Neural progenitor cell (in vitro differentiated cells): Measurements from ENCODE around the gene CDC14A. TPM values are rescaled to one million over a fixed set of nuclear protein-coding genes. Genes with fewer than 3 reads are reported as not detected.

Source experiments
- DNase-seq: peaks from one replicate; pipeline ENCODE4 v3.0.0-alpha.2; 2016; ENCODE audit warnings: low spot score
- H2AFZ ChIP-seq: fragments of 200-600 bp; sonication (generic); replicated peaks from 2 replicates; pipeline ENCODE4 v1.6.1; 2016; ENCODE audit warnings: antibody characterized with exemption
- H3F3A ChIP-seq: fragments of 200-600 bp; sonication (generic); 2 replicates; pipeline ENCODE4 v1.6.1; 2016; ENCODE audit warnings: antibody characterized with exemption, low read depth
- H3K27ac ChIP-seq: fragments of 200-600 bp; sonication (generic); 2 replicates; pipeline ENCODE4 v1.5.1; 2016; ENCODE audit warnings: mild to moderate bottlenecking
- H3K27me3 ChIP-seq: fragments of 200-600 bp; sonication (generic); 2 replicates; pipeline ENCODE4 v1.6.1; 2016; ENCODE audit warnings: mild to moderate bottlenecking, moderate library complexity
- H3K36me3 ChIP-seq: fragments of 200-600 bp; sonication (generic); 2 replicates; pipeline ENCODE4 v1.5.1; 2016
- H3K4me1 ChIP-seq: fragments of 200-600 bp; sonication (generic); 2 replicates; pipeline ENCODE4 v1.6.1; 2016; ENCODE audit warnings: mixed run types
- H3K4me2 ChIP-seq: fragments of 200-600 bp; sonication (generic); 2 replicates; pipeline ENCODE4 v1.6.1; 2016
- H3K4me3 ChIP-seq: fragments of 200-600 bp; sonication (generic); 2 replicates; pipeline ENCODE4 v1.5.1; 2016
- H3K79me2 ChIP-seq: fragments of 200-600 bp; sonication (generic); 2 replicates; pipeline ENCODE4 v1.6.1; 2016; ENCODE audit warnings: low read depth
- H3K9ac ChIP-seq: fragments of 200-600 bp; sonication (generic); 2 replicates; pipeline ENCODE4 v1.6.1; 2016
- H3K9me3 ChIP-seq: fragments of 200-600 bp; sonication (generic); 2 replicates; pipeline ENCODE4 v1.5.1; 2016; ENCODE audit warnings: low read depth
- H4K20me1 ChIP-seq: fragments of 200-600 bp; sonication (generic); 2 replicates; pipeline ENCODE4 v1.6.1; 2016; ENCODE audit warnings: low read depth
- H3K27ac Mint-ChIP-seq: 3 replicates; pipeline ENCODE4 v1.8.0; 2021; ENCODE audit warnings: mixed read lengths
- H3K27me3 Mint-ChIP-seq: 2 replicates; pipeline ENCODE4 v1.8.0; 2022; ENCODE audit warnings: low read depth, mild to moderate bottlenecking, inconsistent platforms, moderate library complexity, mixed read lengths; ENCODE audit not compliant: insufficient read depth
- H3K36me3 Mint-ChIP-seq: 3 replicates; pipeline ENCODE4 v1.8.0; 2021; ENCODE audit warnings: mixed read lengths
- H3K4me1 Mint-ChIP-seq: 3 replicates; pipeline ENCODE4 v1.8.0; 2021; ENCODE audit warnings: mixed read lengths
- H3K4me3 Mint-ChIP-seq: 3 replicates; pipeline ENCODE4 v1.8.0; 2021; ENCODE audit warnings: mild to moderate bottlenecking, moderate library complexity, mixed read lengths
- H3K9me3 Mint-ChIP-seq: 3 replicates; pipeline ENCODE4 v1.8.0; 2020; ENCODE audit warnings: mixed read lengths
- EZH2 ChIP-seq: fragments of 200-600 bp; sonication (generic); IDR thresholded peaks from 2 replicates; pipeline ENCODE4 v1.6.1; 2017; ENCODE audit warnings: antibody characterized with exemption, mild to moderate bottlenecking, moderate library complexity
- EZH2phosphoT487 ChIP-seq: fragments of 200-600 bp; sonication (generic); IDR thresholded peaks from 2 replicates; pipeline ENCODE4 v1.6.1; 2017; ENCODE audit warnings: antibody characterized with exemption
- total RNA-seq: library from RNA; depleted of rRNA; stranded (reverse); fragments of >200 nt; gene quantifications from 2 replicates; pipeline ENCODE4 v1.2.3, GENCODE V29; 2015; ENCODE audit warnings: low replicate concordance
- TF ChIP-seq, protein P1 (sequence below): fragments of 200-600 bp; sonication (generic); IDR thresholded peaks from 2 replicates; pipeline ENCODE4 v1.5.1; 2017; ENCODE audit warnings: antibody characterized with exemption, mild to moderate bottlenecking

Gene CDC14A
- total RNA-seq, 1 donor from 2014 or later, result 37.0 TPM

DNA sequence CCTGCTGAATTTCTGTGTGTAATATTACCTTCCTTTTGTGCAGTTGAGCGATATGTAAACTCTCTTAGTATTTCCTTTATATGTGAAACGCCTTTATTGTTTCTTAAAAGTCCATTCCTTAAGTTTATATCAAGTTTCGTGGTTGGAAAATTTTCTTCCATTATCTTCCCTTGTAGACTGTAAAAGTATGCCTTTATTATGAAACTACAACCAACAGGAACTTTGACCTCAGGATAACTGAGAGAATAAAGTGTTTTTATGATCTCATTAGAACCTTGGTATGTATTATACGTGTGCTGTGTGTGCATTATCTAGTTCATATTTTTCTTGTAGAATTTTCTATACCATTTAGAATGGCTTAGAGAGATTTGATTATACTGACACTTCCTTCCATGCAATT, 3.1 kb upstream of the CDC14A start:
- Histone ChIP-seq H3K9ac (no peak overlapping the region), H3K36me3 (no peaks in the 10 kb centered on the region), H4K20me1 (peaks cover 2% of the 10 kb centered on the region), H2AFZ (no peak overlapping the region), H3F3A (peaks cover 25% of the 10 kb centered on the region), H3K9me3 (no peaks in the 10 kb centered on the region), H3K79me2 (peaks cover 18% of the 10 kb centered on the region), H3K4me1 (peaks cover 3% of the 10 kb centered on the region), H3K4me3 (no peak overlapping the region), H3K27me3 (no peaks in the 10 kb centered on the region), H3K27ac (no peak overlapping the region), H3K4me2 (no peak overlapping the region)
- no peak for DNase-seq
- no peak overlapping the region for H3K27ac Mint-ChIP-seq
- peaks cover 16% of the 10 kb centered on the region for H3K4me1 Mint-ChIP-seq
- peaks cover 2% of the 10 kb centered on the region for H3K27me3 Mint-ChIP-seq
- no peak overlapping the region for H3K4me3 Mint-ChIP-seq
- TF ChIP-seq EZH2, result no peak
- TF ChIP-seq, protein P1, sequence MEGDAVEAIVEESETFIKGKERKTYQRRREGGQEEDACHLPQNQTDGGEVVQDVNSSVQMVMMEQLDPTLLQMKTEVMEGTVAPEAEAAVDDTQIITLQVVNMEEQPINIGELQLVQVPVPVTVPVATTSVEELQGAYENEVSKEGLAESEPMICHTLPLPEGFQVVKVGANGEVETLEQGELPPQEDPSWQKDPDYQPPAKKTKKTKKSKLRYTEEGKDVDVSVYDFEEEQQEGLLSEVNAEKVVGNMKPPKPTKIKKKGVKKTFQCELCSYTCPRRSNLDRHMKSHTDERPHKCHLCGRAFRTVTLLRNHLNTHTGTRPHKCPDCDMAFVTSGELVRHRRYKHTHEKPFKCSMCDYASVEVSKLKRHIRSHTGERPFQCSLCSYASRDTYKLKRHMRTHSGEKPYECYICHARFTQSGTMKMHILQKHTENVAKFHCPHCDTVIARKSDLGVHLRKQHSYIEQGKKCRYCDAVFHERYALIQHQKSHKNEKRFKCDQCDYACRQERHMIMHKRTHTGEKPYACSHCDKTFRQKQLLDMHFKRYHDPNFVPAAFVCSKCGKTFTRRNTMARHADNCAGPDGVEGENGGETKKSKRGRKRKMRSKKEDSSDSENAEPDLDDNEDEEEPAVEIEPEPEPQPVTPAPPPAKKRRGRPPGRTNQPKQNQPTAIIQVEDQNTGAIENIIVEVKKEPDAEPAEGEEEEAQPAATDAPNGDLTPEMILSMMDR, result no peak
- no peak for TF ChIP-seq EZH2phosphoT487
- H3K9me3 Mint-ChIP-seq, result no peaks in the 10 kb centered on the region
- no peaks in the 10 kb centered on the region for H3K36me3 Mint-ChIP-seq

DNA sequence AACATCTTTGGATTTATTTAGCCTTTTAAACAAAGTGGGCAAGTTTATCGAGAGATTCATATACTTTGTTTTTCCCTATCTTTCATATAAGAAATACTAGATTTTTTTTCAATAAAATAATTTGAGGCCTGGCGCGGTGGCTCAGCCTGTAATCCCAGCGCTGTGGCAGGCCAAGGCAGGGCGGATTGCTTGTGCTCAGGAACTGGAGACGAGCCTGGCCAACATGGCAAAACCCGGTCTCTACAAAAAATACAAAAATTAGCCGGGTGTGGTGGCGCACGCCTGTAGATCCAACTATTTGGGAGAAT, 1.6 kb upstream of the CDC14A start:
- peak overlapping the region; percentile 95 for H3K27ac ChIP-seq
- no peak for DNase-seq
- peak overlapping the region; percentile 95 for H3K27ac Mint-ChIP-seq

DNA sequence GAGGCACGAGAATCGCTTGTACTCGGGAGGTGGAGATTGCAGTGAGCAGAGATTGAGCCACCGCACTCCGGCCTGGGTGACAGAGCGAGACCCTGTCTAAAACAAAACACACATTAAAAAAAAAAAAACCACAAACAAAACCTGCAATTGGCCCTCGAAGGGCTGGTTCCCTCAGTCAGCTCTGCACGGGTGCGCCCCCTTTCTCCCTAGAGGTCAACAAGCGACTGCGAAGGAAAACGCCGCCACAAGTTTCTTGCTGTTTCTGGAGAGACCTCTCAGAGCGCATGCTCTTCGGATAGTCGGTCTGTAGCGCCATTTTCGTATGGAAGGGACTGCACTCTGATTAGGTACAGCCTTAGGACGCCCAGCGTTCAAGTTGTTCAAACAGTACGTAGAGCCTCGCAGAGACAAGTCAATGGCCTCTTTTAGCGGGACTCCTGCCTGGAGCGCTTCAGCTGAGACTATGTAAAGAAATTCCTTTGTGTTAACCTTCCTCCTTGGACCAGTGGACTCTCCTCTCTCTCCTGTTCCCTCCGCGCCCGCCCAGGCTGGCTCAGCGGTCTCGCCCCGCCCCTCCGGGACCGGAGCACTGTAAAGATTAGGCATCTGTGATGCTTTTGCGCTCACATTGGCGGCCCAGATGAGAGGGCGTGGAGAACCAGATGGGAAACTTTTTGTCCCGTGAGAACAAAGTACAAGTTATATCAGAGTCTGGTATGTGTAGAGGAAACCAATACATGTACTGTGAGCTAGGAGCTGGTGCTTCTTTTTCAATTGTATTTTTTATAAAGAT, 1.0 kb upstream of the CDC14A start:
- no peaks in the 10 kb centered on the region for H3K27me3 ChIP-seq

More for the DNA sequence above, 1.6 kb upstream of the CDC14A start:
- Histone ChIP-seq H3K4me3 (peak overlapping the region; percentile 93), H3K4me1 (peaks cover 18% of the 10 kb centered on the region), H3F3A (peaks cover 39% of the 10 kb centered on the region), H4K20me1 (peaks cover 17% of the 10 kb centered on the region), H2AFZ (peak overlapping the region; percentile 44), H3K27me3 (no peaks in the 10 kb centered on the region), H3K9me3 (no peaks in the 10 kb centered on the region), H3K36me3 (no peaks in the 10 kb centered on the region), H3K9ac (no peak overlapping the region), H3K79me2 (peaks cover 33% of the 10 kb centered on the region), H3K4me2 (peak overlapping the region; percentile 77)
- Mint-ChIP-seq H3K4me3 (peak overlapping the region; percentile 94), H3K4me1 (peaks cover 27% of the 10 kb centered on the region), H3K9me3 (no peaks in the 10 kb centered on the region), H3K27me3 (peaks cover 2% of the 10 kb centered on the region), H3K36me3 (peaks cover 1% of the 10 kb centered on the region)
- TF ChIP-seq, protein P1, result no peak
- TF ChIP-seq EZH2, result no peak
- TF ChIP-seq EZH2phosphoT487, result no peak

More for the DNA sequence above, 1.0 kb upstream of the CDC14A start:
- Histone ChIP-seq H4K20me1 (peaks cover 21% of the 10 kb centered on the region), H3K9me3 (no peaks in the 10 kb centered on the region), H3F3A (peaks cover 39% of the 10 kb centered on the region), H3K36me3 (no peaks in the 10 kb centered on the region), H2AFZ (peak overlapping the region; percentile 44), H3K4me1 (peaks cover 23% of the 10 kb centered on the region), H3K9ac (peak overlapping the region; percentile 31), H3K79me2 (peaks cover 38% of the 10 kb centered on the region), H3K27ac (peak overlapping the region; percentile 95), H3K4me2 (peak overlapping the region; percentile 77), H3K4me3 (peak overlapping the region; percentile 93)
- Mint-ChIP-seq H3K9me3 (no peaks in the 10 kb centered on the region), H3K36me3 (peaks cover 4% of the 10 kb centered on the region), H3K27me3 (peaks cover 2% of the 10 kb centered on the region), H3K27ac (peak overlapping the region; percentile 95), H3K4me3 (peak overlapping the region; percentile 94), H3K4me1 (peaks cover 33% of the 10 kb centered on the region)
- TF ChIP-seq EZH2, result peak; percentile 5
- TF ChIP-seq, protein P1, result peak; percentile 64
- TF ChIP-seq EZH2phosphoT487, result no peak
- DNase-seq, result peak; percentile 97
